BJ (cell line): ENCODE measurements around the gene FTO. TPM values are rescaled to one million over a fixed set of nuclear protein-coding genes. Genes with fewer than 3 reads are reported as not detected.

Source experiments
- CTCF ChIA-PET: fragments of 350-600 bp; formaldehyde crosslinking; extraction: SDS; loops from one replicate; lab custom pipeline; 2021; ENCODE audit warnings: antibody characterized with exemption, inconsistent platforms; lab: Yijun Ruan, JAX
- POLR2A ChIA-PET: fragments of 300-600 bp; sonication (Branson Sonifier 250); formaldehyde crosslinking; extraction: SDS; loops from one replicate; lab custom pipeline; 2021; ENCODE audit warnings: antibody characterized with exemption; lab: Charles Lee
- DNase-seq: peaks from one replicate; pipeline ENCODE4 v3.0.0-alpha.2; 2011; ENCODE audit warnings: low read depth
- H3K27me3 ChIP-seq: 2 replicates; pipeline ENCODE4 v1.6.0; 2011; ENCODE audit warnings: low read length; ENCODE audit not compliant: control insufficient read depth, insufficient read depth
- H3K36me3 ChIP-seq: 2 replicates; pipeline ENCODE4 v1.5.1; 2011; ENCODE audit warnings: low read length; ENCODE audit not compliant: control insufficient read depth, insufficient read depth
- H3K4me3 ChIP-seq: 2 replicates; pipeline ENCODE4 v1.5.1; 2011; ENCODE audit warnings: low read depth, mild to moderate bottlenecking, control low read depth, low read length
- CTCF ChIP-seq: IDR thresholded peaks from 2 replicates; pipeline ENCODE4 v1.5.1; 2011; ENCODE audit warnings: low read depth, mild to moderate bottlenecking, control low read depth, inconsistent platforms, low read length, moderate library complexity; ENCODE audit not compliant: insufficient read depth
- polyA plus RNA-seq: library from polyadenylated mRNA; depleted of rRNA; stranded (reverse); fragments of >200 nt; gene quantifications from 2 replicates; pipeline ENCODE4 v1.2.3, GENCODE V29; 2011

The FTO gene
- polyA plus RNA-seq, 1 experiment: 86.3 TPM

GRCh38 chr16:53898993-53899392 lies 195.0 kb downstream of the FTO start:
- no peak for TF ChIP-seq CTCF
- POLR2A ChIA-PET: interaction anchor here (1.0 kb wide), 1 partner anchor 19 kb away, joined by 4 read pairs; no protein-coding TSS in a partner anchor
- Histone ChIP-seq H3K4me3 (no peak overlapping the region), H3K36me3 (no peaks in the 10 kb centered on the region), H3K27me3 (no peaks in the 10 kb centered on the region)
- CTCF ChIA-PET: interaction anchor here (0.6 kb wide), 1 partner anchor 47 kb away, joined by 3 read pairs; no protein-coding TSS in a partner anchor
- peak; percentile 13 for DNase-seq

- CTCF ChIA-PET: interaction anchor here (0.6 kb wide), 1 partner anchor 48 kb away, joined by 3 read pairs; no protein-coding TSS in a partner anchor
- POLR2A ChIA-PET: interaction anchor here (1.0 kb wide), 1 partner anchor 19 kb away, joined by 4 read pairs; no protein-coding TSS in a partner anchor
- Histone ChIP-seq H3K36me3 (no peaks in the 10 kb centered on the region), H3K27me3 (no peaks in the 10 kb centered on the region), H3K4me3 (no peak overlapping the region)
- DNase-seq: no peak
- no peak for TF ChIP-seq CTCF
Observed at GRCh38 chr16:53899431-53899830, 195.5 kb downstream of the FTO start.

GRCh38 chr16:53900667-53901066 lies 196.7 kb downstream of the FTO start:
- Histone ChIP-seq H3K27me3 (no peaks in the 10 kb centered on the region), H3K4me3 (no peak overlapping the region), H3K36me3 (no peaks in the 10 kb centered on the region)
- POLR2A ChIA-PET: no interaction called here
- DNase-seq: no peak
- TF ChIP-seq CTCF: no peak
- CTCF ChIA-PET: interaction anchor here (1.2 kb wide), 1 partner anchor 8 kb away, joined by 6 read pairs; no protein-coding TSS in a partner anchor

- no peaks in the 10 kb centered on the region for H3K36me3 ChIP-seq
- POLR2A ChIA-PET: no interaction called here
- no peak overlapping the region for H3K4me3 ChIP-seq
- no peak for DNase-seq
- CTCF ChIA-PET: interaction anchor here (1.2 kb wide), 1 partner anchor 9 kb away, joined by 6 read pairs; no protein-coding TSS in a partner anchor
- TF ChIP-seq CTCF: no peak
- H3K27me3 ChIP-seq: no peaks in the 10 kb centered on the region
Observed at GRCh38 chr16:53901408-53901807, 197.5 kb downstream of the FTO start.

- ChIA-PET POLR2A (no interaction called here), CTCF (no interaction called here)
- H3K36me3 ChIP-seq: no peaks in the 10 kb centered on the region
- no peak for TF ChIP-seq CTCF
- H3K27me3 ChIP-seq: no peaks in the 10 kb centered on the region
- no peak for DNase-seq
- no peak overlapping the region for H3K4me3 ChIP-seq
Observed at GRCh38 chr16:53904533-53904932, 200.6 kb downstream of the FTO start.
